Nucleus accumbens (tissue), 56 donors: Measurements from ENCODE around the gene VPS35L.

Source experiments
- DNase-seq, 56 donors: peaks; one replicate each; lab custom pipeline; 2025; lab: John Stamatoyannopoulos, UW

The VPS35L gene

DNA sequence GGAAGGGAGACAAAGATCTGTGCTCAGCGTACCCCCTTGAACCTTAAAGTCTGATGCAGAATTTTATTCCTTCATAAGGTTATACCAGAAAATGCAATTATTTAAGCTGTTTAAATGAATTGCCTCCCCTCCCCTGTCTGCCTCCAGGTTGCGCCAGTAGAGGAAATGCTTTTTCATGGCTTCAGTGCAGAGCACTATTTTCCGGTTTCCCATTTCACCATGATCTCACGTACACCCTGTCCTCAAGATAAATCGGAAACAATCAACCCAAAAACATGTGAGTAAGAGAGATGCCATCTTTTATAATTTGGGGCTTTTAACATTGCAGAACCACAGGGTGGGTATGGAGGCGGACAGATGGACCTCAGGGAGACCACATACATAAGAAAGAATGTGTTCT lies 178.0 kb downstream of the VPS35L start:
- DNase-seq, result no peak

GRCh38 chr16:19735074-19735867 lies 179.8 kb downstream of the VPS35L start:
- peak in 11 of 56 donors; percentile 1 to 45 (median 28) for DNase-seq

DNA sequence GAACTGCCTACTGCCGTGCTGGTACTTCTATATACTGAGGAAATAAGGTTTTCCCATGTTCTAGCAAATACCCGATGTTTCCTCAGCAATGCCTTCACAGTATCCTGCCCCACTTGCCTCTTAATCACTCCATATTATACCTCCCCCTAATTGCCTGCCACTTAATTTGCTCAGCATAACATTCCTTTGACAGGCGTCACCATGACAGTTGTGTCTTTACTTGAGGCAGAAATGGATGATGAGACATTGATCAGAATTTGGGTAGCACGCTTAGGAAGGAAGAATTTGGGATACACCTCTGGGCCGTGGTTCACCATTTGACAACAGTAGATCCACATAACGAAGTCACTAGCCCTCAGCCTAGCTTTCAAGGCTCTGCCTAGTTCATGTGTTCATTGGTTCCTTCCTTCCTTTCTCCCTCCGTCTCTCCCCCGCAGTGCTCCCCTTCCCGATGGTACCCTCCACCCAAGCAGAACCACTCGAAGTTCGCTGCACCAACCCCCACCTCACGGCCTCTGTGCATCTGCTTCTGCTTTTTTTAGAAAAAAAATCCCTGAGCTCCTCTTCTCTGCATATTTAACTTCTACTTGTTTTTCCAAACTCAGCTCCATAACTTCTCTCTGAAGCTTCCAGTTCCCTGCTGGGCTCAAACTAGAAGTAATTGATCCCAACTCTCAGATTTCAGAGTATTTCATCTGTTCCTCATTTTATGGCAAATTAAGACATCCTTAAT lies 182.0 kb downstream of the VPS35L start:
- DNase-seq, result peak in 24 of 56 donors; percentile 6 to 74 (median 28)

- DNase-seq, result no peak
Observed at GRCh38 chr16:19741354-19741753, 185.9 kb downstream of the VPS35L start.

- no peak for DNase-seq
Observed at GRCh38 chr16:19743816-19744159, 188.3 kb downstream of the VPS35L start.

DNA sequence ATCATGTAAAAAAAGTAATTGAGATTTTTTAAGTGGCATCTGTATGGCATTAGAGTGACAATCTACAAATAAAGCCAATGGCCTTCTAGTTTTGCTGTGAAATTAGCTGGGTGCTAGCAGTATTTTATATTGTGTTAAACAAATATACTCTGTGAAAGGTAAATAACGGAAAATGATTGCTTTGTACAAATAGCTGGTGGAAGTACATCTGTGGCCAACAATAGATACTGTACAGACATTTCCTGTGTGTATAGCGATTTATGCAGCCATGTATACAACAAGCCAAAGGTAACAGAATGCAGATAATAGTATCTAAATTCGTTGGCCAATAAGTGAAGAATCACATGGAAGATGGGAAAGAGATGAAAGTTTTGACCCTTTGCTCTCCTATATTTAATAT lies 189.2 kb downstream of the VPS35L start:
- no peak for DNase-seq

DNA sequence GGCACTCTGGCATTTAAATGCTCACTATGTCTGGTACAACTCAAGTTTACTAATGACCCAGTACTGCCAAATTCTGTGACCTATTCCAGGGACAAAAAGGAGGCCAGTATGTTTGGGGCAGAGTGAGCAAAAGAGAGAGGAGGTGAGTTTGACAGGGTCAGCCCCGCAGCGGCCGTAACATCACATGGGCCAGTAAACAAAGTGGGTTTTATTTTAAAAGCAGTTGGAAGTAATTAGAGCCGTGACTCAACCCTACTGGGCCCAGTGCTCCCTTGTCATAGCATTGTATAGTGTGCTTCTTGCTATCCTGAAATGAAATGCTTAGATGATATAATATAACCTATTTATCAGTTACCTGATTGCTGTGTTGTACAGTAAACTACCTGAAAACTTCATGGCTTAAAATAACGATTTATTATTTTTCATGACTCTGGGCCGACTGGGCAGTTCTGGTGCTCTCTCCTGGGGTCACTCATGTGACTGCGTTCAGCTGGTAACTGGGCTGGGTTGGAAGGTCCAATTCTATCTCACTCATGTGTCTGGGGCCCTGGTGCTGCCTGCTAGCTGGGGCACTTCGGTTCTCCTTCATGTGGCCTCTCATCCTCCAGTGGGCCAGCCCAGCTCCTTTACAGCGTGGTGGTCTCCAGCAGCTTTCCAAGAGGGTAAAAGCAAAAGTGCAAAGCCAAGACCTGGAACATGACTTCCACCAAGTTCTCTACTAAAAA lies 189.9 kb downstream of the VPS35L start:
- DNase-seq, result peak in 6 of 56 donors; percentile 9 to 34 (median 24)

GRCh38 chr16:19746561-19746960 lies 191.1 kb downstream of the VPS35L start:
- DNase-seq, result peak in 1 of 56 donors; percentile 28

- DNase-seq, result no peak
Observed at GRCh38 chr16:19748389-19749168, 193.1 kb downstream of the VPS35L start.

DNA sequence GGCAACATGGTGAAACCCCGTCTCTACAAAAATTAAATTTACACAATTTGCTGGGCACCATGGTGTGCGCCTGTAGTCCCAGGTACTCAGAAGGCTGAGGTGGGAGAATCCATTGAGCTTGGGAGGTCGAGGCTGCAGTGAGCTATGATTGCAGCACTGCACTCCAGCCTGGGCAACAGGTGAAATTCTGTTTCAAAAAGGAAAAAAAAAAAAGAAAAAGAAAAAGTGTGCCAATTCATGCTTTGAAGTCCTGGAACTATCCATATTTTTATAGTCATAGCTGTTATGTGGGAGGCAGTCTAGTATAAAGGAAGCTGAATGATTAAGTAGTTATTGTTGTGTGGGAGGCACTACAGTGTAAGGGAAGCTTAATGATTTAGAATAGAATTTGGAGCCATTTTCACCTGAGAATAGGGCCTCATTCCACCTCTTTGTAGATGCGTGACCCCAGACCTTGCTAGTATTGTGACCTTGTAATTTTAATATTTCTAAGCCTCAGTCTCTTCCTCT lies 194.1 kb downstream of the VPS35L start:
- no peak for DNase-seq
